ENCODE measurements around the gene MAP3K15. TPM values are rescaled to one million over a fixed set of nuclear protein-coding genes. Genes with fewer than 3 reads are reported as not detected.

The MAP3K15 gene
- total RNA-seq, 1 experiment from 2014 or later = 3.8 TPM

DNA sequence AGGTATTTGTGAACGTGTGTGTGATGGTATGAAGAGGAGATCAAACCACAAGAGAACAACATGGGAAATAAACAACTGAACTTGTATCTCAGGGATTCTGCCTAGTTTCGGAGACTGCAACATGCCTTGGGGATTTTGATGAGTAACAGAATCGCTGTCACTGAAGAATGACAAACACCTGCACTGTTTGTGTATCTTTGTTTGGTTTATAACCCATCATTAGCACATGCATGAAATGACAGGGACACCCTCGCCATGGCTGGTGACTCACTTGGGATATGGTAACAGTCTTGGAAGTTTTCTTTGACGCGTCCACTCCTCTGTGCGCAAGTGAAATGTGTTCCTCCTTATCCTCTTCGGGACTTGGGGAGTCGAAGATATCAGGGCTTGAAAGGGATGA is 30.3 kb upstream of the MAP3K15 start:
- TF ChIP-seq ETV6 (CRISPR knock-in tag; IDR thresholded peaks at IDR 0.05) (no peak), ZNF232 (CRISPR knock-in tag; IDR thresholded peaks at IDR 0.05) (no peak), RORB (CRISPR knock-in tag; IDR thresholded peaks at IDR 0.05) (no peak), SP1 (CRISPR knock-in tag; conservative IDR thresholded peaks at IDR 0.05) (no peak), FOXJ3 (CRISPR knock-in tag; IDR thresholded peaks at IDR 0.05; ENCODE audit: borderline replicate concordance) (no peak), JUN (CRISPR knock-in tag; IDR thresholded peaks at IDR 0.05) (no peak), ZNF671 (CRISPR knock-in tag; IDR thresholded peaks at IDR 0.05) (no peak)
- TF ChIP-seq, protein P1, sequence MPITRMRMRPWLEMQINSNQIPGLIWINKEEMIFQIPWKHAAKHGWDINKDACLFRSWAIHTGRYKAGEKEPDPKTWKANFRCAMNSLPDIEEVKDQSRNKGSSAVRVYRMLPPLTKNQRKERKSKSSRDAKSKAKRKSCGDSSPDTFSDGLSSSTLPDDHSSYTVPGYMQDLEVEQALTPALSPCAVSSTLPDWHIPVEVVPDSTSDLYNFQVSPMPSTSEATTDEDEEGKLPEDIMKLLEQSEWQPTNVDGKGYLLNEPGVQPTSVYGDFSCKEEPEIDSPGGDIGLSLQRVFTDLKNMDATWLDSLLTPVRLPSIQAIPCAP (CRISPR knock-in tag; IDR thresholded peaks at IDR 0.05) = no peak
- TF ChIP-seq, protein P2, sequence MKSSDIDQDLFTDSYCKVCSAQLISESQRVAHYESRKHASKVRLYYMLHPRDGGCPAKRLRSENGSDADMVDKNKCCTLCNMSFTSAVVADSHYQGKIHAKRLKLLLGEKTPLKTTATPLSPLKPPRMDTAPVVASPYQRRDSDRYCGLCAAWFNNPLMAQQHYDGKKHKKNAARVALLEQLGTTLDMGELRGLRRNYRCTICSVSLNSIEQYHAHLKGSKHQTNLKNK (CRISPR knock-in tag; IDR thresholded peaks at IDR 0.05) = no peak
- TF ChIP-seq, protein P3, sequence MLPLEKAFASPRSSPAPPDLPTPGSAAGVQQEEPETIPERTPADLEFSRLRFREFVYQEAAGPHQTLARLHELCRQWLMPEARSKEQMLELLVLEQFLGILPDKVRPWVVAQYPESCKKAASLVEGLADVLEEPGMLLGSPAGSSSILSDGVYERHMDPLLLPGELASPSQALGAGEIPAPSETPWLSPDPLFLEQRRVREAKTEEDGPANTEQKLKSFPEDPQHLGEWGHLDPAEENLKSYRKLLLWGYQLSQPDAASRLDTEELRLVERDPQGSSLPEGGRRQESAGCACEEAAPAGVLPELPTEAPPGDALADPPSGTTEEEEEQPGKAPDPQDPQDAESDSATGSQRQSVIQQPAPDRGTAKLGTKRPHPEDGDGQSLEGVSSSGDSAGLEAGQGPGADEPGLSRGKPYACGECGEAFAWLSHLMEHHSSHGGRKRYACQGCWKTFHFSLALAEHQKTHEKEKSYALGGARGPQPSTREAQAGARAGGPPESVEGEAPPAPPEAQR (CRISPR knock-in tag; IDR thresholded peaks at IDR 0.05) = no peak
- TF ChIP-seq, protein P4, sequence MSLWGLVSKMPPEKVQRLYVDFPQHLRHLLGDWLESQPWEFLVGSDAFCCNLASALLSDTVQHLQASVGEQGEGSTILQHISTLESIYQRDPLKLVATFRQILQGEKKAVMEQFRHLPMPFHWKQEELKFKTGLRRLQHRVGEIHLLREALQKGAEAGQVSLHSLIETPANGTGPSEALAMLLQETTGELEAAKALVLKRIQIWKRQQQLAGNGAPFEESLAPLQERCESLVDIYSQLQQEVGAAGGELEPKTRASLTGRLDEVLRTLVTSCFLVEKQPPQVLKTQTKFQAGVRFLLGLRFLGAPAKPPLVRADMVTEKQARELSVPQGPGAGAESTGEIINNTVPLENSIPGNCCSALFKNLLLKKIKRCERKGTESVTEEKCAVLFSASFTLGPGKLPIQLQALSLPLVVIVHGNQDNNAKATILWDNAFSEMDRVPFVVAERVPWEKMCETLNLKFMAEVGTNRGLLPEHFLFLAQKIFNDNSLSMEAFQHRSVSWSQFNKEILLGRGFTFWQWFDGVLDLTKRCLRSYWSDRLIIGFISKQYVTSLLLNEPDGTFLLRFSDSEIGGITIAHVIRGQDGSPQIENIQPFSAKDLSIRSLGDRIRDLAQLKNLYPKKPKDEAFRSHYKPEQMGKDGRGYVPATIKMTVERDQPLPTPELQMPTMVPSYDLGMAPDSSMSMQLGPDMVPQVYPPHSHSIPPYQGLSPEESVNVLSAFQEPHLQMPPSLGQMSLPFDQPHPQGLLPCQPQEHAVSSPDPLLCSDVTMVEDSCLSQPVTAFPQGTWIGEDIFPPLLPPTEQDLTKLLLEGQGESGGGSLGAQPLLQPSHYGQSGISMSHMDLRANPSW (CRISPR knock-in tag; conservative IDR thresholded peaks at IDR 0.05; ENCODE audit: low read depth) = no peak
- TF ChIP-seq, protein P5, sequence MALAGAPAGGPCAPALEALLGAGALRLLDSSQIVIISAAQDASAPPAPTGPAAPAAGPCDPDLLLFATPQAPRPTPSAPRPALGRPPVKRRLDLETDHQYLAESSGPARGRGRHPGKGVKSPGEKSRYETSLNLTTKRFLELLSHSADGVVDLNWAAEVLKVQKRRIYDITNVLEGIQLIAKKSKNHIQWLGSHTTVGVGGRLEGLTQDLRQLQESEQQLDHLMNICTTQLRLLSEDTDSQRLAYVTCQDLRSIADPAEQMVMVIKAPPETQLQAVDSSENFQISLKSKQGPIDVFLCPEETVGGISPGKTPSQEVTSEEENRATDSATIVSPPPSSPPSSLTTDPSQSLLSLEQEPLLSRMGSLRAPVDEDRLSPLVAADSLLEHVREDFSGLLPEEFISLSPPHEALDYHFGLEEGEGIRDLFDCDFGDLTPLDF (CRISPR knock-in tag; IDR thresholded peaks at IDR 0.05) = no peak
- TF ChIP-seq, protein P6, sequence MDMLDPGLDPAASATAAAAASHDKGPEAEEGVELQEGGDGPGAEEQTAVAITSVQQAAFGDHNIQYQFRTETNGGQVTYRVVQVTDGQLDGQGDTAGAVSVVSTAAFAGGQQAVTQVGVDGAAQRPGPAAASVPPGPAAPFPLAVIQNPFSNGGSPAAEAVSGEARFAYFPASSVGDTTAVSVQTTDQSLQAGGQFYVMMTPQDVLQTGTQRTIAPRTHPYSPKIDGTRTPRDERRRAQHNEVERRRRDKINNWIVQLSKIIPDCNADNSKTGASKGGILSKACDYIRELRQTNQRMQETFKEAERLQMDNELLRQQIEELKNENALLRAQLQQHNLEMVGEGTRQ (CRISPR knock-in tag; IDR thresholded peaks at IDR 0.05) = no peak
- TF ChIP-seq, protein P7, sequence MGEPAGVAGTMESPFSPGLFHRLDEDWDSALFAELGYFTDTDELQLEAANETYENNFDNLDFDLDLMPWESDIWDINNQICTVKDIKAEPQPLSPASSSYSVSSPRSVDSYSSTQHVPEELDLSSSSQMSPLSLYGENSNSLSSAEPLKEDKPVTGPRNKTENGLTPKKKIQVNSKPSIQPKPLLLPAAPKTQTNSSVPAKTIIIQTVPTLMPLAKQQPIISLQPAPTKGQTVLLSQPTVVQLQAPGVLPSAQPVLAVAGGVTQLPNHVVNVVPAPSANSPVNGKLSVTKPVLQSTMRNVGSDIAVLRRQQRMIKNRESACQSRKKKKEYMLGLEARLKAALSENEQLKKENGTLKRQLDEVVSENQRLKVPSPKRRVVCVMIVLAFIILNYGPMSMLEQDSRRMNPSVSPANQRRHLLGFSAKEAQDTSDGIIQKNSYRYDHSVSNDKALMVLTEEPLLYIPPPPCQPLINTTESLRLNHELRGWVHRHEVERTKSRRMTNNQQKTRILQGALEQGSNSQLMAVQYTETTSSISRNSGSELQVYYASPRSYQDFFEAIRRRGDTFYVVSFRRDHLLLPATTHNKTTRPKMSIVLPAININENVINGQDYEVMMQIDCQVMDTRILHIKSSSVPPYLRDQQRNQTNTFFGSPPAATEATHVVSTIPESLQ (CRISPR knock-in tag; IDR thresholded peaks at IDR 0.05) = no peak
- TF ChIP-seq, protein P8, sequence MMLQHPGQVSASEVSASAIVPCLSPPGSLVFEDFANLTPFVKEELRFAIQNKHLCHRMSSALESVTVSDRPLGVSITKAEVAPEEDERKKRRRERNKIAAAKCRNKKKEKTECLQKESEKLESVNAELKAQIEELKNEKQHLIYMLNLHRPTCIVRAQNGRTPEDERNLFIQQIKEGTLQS (CRISPR knock-in tag; conservative IDR thresholded peaks at IDR 0.05) = no peak
- TF ChIP-seq, protein P9, sequence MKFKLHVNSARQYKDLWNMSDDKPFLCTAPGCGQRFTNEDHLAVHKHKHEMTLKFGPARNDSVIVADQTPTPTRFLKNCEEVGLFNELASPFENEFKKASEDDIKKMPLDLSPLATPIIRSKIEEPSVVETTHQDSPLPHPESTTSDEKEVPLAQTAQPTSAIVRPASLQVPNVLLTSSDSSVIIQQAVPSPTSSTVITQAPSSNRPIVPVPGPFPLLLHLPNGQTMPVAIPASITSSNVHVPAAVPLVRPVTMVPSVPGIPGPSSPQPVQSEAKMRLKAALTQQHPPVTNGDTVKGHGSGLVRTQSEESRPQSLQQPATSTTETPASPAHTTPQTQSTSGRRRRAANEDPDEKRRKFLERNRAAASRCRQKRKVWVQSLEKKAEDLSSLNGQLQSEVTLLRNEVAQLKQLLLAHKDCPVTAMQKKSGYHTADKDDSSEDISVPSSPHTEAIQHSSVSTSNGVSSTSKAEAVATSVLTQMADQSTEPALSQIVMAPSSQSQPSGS (CRISPR knock-in tag; IDR thresholded peaks at IDR 0.05; ENCODE audit: borderline replicate concordance, low read depth) = no peak
- TF ChIP-seq, protein P10, sequence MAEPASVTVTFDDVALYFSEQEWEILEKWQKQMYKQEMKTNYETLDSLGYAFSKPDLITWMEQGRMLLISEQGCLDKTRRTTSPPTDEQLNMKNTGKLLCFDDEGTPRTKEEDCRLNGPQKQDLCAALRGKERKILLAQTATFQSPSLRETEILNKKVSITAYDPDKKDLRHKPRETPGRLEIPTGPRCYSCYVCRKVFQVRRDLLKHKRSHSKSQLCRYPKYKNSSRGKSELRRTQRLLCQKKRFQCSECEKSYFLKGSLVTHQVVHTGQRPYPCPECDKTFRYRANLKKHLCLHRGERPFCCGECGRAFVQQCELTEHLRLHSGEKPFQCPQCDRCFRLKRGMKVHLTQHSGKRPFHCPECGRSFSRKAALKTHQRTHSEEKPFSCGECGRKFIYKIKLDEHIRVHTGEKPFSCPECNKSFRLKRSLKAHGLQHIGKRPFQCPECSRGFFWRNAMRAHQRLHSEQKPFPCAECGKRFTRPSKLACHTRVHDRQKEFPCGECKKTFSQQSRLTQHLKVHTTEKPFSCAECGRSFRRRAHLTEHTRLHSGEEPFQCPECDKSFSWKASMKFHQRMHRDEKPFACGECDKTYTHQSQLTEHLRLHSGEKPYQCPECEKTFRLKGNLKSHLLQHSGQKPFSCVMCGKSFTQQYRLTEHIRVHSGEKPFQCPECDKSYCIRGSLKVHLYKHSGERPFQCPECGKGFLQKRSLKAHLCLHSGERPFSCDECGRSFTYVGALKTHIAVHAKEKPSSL (CRISPR knock-in tag; conservative IDR thresholded peaks at IDR 0.05) = no peak
- ChIA-PET CTCF (interaction anchor here (0.6 to 1.0 kb wide), 3 partner anchors 10 to 26 kb away, joined by 3 read pairs; no protein-coding TSS in a partner anchor), POLR2A (no interaction called here)
- ATAC-seq (no peak), DNase-seq (ENCODE audit: low spot score) (no peak)
- Mint-ChIP-seq H3K36me3 (no peaks in the 10 kb centered on the region), H3K4me1 (no peaks in the 10 kb centered on the region), H3K27ac (no peak overlapping the region), H3K27me3 (ENCODE audit: low read depth) (no peaks in the 10 kb centered on the region), H3K9me3 (no peaks in the 10 kb centered on the region), H3K4me3 (no peak overlapping the region)

All from WTC11 (cell line).